ENCODE data around the gene NEK11.

NEK11 gene

DNA sequence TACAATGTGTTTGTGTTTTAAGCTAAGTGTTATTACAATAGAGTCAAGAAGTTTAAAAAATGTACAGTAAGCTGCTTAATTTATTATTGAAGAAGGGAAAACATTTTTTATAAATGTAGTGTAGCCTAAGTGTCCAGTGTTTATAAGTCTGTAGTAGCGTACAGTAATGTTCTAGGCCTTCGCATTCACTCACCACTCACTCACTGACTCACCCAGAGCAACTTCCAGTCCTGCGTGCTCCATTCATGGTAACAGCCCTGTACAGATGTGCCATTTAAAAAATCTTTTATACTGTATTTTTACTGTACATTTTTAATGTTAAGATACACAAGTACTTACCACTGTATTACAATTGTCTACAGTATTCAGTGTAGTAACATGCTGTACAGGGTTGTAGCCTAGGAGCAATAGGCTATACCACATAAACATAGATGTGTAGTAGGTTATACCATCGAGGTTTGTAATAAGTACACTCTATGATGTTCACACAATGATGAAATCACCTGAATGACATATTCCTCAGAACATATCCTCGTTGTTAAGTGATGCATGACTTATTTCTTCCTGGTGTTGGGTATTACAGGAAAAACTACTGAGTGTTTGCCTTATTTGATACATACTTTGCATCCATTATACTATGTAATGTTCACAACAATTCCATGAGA lies 198.3 kb downstream of the NEK11 start:
- no peak for DNase-seq

DNA sequence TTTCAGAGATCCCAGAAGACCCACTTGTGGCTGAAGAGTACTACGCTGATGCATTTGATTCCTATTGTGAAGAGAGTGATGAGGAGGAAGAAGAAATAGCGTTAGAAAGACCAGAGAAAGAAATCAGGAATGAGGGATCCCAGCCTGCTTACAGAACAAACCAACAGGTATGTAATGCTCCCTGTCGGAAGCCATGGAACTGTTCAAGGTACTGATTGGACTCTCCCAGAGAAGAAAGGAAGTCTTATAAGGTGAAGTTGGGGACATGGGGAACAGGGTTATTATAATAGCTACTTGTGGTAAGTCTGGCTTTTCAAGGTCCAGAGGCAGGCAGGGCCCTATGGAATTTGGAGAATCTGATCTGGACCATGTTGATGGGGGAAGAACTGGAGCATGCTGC lies 201.8 kb downstream of the NEK11 start:
- no peak for DNase-seq

DNA sequence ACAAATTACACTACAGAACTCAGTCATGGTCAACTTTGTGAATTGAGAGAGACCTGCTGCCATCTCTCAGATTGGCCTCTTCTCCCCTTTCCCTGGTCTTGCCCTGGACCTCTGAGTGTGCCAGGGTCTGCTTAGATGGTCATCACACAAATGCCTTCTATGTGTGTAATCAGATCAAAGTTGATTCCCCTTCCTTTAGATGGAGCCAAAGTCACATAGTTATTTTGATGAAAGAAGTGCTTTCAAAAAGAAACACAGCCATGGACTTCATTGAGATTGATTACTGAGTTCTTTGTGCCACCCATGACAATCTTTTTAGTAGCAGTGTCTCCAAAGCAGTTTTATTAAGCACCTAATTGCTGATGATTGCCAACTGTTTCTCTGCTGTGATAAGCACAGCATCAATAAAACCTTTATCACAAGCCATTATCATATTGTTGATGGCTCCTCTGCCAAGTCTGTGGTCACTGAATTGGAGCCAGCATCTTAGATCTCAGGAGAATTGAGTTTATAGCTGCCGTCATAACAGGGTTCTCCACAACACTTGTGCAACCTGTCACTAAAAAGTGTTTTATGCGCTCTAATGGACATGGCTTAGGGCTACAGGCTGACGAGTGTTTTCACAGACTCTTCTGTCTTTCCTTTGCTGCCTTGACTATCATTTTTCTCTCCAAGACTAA lies 205.2 kb downstream of the NEK11 start:
- peak in 1 of 4 experiments; percentile 16 for DNase-seq

DNA sequence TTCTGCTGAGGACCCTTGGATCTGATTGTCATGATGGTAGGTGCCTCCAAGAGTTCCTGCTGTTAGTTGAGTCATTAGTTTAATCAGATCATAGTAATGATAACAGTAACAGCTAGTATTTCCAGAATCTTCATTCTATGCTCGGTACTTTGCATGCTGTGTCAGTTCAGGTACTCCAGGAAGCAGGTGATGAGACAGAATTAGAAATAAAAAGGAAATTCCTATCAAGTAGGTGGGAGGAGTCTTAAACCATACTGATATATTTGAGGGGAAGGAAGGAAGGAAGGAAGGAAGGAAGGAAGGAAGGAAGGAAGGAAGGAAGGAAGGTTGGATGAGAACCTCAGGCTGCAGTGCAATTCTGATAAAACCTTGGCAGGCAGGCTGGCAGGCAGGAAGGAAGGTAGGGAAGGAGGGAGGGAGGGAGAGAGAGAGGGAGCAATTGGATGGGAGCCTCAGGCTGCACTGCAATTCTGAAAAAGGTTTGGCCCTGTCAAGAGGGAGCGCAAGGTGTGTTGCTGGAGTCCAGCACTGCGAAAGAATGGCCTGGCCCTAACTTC lies 206.1 kb downstream of the NEK11 start:
- no peak for DNase-seq

DNA sequence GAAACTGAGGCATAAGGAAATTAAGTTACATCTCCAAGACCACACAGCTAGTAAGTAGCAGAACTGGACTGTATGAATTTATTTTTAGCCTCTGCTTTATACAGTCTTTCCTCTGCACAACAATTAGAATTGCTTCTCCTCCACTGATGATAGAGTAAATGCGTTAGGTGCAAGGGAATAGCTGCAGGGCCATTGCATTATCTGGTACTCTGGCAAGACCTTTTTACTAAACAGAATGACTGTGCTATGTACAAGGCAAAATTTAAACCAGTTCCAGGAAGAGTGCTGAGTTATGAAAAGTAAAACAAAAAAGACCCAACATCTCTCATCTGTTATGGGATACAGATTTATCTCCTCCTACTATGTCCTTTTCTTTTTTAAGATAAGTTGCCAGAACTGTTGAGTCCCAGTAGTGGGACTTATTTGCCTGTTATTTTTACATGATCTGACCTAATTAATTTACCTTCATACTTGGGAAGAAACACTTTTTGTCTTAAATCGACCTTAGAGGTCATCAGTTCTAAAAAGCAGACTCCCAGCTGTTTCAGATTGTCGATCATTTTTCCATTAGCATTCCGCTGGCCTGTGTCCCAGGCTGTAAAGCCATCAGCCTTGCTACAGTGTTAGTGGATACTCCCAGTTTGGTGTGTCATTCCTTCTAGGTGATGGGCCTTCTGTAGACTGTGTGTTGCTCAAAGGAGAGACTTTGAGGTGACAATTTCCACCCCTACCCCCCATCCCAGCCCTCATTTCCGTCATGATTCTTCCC lies 207.4 kb downstream of the NEK11 start:
- no peak for DNase-seq

DNA sequence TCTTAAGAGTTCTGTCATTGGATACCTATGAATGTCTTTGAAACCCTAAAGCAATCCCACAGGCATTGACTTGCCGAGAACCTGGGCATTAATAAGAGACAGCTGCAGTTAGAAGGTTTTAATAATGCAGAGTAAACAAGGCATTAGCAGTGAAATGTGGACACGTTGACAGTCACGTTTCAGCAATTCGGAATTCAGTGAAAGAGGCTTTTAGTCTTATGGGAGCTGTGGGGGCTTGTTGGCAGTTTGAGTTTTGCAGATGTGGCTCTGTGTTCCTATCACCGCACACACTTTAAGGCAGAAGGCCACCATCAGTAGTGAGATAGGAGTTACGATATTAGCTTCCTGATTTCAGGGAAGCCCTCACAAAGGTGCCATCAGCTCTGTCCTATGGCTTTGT lies 209.7 kb downstream of the NEK11 start:
- DNase-seq, result no peak

DNA sequence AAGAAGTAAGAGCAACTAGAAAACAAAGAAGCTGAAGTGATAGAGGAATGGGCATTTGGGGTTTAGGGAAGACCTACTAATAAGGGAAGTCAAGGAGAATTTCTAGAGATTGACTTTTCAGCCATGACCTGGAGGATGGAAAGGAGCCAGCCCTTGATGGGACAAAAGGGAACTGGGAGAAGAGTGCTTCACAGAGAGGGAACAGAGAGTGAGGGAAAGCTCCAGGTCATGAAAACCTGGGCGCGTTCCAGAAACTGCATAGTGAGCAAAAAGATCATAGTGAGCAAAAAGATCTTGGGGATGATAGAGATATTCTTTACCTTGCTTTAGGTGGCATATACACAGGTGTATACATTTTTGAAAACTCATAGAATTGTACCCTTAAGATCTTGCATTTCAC lies 211.8 kb downstream of the NEK11 start:
- DNase-seq, result no peak

DNA sequence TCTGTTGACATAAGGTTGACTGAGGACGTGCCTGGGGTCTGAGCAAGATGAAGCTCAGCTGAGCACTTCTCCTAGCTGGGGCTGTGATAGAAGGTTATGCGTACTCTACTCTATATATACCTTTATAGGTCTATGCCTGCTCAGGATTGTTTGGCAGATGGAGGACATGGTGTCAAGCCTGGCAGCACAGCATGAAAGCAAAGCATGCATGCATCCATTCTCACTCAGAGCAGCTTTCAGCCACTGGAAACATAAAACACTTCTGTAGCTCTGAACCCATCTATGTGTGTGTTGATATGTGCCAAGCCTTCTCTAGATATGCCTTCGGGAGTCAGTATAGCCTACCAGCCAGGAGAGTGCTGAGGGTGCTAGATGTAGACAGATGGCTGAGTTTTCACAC lies 212.6 kb downstream of the NEK11 start:
- DNase-seq, result no peak

DNA sequence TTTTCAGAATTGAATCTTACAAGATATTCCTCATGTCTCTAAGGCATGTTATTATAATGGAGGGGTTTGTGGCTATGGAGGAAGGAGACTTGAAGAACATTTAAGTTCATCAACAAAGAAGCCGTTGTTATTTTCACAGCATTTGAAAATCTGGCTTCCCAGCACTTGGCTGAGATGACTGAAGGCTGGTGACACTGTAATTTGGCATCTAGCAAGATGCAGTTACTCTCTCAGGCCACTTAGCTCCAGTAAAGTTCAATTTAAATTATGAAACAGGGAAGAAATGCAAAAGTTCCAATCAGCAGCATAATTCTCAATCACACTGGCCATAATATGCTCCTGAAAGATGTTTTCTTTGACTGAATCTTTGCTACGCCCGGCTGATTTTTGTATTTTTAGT lies 215.5 kb downstream of the NEK11 start:
- no peak for DNase-seq

DNA sequence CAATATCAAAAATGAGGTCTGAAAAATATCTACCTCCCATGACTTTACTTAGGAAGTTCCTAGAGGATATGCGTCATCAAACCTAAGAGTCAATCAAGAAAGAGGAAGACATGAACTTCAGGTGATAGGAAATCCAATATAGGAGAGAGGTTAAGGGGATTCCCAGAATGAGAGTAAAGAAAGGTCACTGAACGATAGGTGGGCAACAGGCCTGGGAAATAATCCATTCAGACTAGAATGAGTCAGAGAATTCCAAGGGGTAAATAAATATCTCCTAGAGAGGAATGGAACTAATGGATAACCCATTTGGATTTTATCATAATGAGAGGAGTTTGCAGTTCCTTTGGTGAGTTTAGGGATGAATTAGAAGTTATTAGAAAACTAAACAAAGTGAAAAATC lies 223.8 kb downstream of the NEK11 start:
- DNase-seq, result no peak

DNA sequence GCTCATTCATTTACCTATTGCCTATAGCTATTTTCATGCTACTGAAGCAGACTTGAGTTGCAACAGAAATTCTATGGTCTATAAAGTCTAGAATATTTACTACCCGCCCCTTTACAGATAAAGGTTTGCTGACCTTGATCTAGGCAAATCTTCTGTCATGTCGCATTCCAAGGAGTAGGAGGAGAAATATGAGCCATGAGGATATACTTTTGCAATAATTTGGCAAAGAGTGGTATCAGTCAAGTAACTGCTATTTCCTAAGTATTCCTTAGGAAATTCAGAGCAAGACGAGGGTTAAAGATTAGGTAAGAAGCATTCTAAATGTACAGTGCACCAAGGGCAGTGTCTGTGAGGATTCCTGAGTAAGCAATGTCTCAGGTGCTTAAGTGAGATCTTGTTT lies 233.8 kb downstream of the NEK11 start:
- DNase-seq, result no peak

DNA sequence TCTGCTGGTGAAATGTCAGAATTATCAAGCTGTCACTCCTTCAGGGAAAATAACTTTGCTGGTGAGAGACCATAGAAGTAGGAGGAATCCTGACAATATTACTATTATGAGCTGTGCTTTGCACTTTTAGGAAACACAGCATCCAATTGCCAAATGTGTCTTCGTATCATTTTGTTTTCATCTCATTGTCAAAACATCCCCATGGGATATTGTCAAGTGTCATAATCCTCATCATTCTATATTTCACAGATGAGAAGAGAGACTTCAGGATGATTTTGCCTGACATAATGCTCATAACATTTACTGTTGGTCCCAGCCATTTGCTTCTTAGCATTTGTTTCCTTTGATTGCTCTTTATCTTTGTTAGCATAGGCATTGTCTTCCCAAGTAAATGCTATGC lies 234.4 kb downstream of the NEK11 start:
- no peak for DNase-seq

DNA sequence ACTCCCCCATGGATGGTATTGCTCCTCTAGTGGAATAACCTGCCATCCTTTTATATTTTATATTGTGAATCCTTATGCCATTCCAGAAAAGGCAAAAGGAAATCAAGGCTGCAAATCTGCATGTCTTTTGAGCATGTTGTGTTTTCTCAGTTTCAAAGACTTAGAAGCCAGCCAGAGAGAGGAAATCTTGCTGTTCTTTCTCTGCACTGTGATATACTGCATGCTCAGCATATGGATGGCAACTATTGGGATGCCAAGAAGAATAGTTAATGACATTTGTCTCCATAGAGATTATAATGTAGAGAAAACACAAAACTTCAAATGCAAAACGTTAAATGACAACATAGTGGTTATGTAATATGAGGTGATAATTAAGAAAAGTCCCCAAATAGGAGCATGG lies 248.9 kb downstream of the NEK11 start:
- no peak for DNase-seq

DNA sequence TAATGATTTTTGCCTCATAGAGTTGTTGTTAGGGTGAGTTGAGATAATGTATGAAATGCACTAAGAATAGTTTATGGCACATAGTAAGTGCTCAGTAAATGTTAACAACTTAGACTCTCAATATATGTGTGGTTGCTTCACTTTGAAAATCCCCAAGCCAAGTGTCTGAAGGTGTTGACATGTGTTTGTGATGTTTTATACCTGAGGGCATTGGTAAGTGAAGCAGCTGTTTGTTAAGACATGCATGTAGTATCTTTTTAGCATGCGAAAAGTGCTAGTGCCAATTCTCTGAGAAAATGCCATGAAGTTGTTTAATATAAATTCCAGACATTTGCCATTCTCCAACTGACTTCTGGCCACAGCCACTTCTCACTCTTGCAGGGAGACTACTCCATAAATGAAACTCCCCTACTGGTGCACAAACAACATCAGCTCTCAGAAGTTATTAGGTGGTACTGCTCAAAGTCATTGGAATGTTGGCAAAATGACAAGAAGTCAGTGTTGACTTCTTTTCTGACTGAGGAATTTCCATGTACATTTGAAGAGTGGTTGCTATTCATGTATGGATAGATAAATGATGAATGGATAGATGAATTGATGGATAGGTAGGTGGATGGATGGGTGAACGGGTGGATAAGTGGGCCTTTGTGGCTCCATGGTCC lies 251.3 kb downstream of the NEK11 start:
- DNase-seq, result no peak

DNA sequence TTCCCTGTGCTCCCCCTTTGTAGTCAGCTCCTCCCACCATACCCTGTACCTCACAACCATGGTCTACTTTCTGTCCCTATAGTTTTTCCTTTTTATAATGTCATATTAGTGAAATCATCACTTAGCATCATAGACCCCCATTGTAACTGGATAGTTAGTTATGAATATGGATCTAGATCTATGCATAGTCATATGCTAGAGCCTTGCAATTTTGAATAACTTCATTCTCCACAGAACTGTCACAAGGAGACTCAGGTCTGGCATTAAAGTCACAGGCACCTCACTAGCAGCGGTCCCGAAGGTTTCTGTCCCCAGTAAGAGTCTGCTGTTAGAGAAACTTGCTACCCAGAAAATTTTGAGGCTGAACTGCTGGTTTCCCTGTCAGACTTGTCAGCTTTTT lies 252.9 kb downstream of the NEK11 start:
- DNase-seq, result no peak

DNA sequence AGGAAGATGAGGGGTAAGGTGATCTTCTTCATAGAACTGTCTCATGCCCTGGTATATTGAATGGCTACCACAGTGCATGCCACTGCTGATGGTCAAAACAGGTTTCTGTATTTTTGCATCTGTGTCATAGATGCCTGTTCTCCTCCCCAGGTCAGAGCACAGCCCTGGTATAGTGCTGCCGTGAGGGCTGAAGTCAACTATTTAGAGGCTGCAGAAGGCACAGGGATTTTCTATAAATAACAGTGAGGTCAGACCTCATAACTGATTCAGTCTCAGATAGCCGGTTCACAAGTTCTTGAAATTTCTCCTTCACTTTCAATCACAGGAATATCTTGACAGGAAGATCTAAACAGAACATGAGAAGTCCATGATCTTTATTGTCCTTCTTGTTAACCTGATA lies 255.7 kb downstream of the NEK11 start:
- no peak for DNase-seq

DNA sequence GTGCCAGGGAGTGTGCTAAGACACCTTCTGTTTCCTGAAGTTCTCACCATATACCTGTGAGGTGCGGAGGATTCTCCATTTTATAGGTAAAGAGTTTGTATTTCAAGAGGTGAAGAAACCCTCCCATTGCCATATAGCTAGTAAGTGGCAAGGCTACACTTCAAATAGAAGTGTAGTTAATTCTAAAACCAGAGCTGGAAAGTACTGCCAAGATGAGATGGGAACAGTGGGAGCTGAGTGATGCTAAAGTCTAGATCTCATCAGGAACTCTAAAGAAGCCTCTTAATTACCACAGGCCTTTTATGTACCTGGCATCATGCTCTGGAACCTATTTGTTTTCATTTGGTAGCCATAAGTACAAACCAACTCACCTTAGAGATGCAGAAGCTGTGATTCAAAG lies 256.3 kb downstream of the NEK11 start:
- no peak for DNase-seq

DNA sequence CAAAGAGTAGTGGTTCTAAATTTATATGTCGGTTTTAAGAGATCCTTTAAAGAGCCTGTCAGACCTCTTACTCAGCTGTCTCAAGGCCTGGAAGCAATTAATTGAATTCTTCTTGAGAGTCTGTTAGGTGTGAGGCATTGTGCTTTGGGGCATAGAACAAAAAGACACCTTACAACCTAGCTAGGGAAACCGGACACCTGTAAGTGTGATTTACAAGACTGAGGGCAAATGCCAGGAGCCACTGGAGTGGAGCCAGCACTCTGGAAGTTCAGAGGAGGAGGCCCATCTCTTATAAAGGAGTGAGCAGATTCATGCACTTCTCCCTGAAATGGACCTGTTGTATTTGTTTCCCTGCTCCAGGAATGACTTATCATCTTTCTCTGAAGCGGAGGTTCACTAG lies 257.2 kb downstream of the NEK11 start:
- DNase-seq, result no peak

DNA sequence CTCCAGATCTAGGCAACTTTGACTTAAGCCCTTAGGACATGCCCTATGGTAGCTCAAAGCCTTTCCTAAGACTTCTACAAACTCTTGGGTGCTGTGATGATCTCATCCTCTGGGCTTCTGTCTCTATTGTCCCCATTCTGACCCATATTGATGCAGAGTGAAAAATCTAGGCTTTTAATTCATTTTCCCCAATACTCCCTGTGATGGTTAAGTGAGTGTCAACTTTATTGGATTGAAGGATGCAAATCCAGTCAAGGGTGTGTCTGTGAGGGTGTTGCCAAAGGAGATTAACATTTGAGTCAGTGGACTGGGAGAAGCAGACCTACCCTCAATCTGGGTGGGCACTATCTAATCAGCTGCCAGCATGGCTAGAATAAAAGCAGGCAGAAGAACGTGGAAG lies 257.6 kb downstream of the NEK11 start:
- DNase-seq, result no peak

DNA sequence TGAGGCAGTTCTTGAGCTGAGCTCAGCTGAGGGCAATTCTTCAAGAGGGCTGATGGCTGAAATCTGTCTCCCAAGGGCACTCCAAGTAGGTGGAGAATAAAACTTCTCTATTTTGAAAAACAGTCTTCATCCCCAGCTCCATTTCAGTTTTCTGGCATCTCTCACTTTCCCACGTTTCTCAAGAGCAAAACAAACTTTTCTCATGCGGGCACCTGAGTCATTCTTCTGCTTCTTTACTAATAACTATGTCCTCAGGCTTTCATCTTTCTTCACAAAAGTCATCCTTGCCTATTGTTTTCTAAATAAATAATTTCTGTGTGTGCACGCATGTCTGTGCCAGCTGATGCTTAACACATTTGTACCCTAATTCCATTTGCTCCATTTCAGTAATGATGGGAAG lies 258.8 kb downstream of the NEK11 start:
- DNase-seq, result no peak

DNA sequence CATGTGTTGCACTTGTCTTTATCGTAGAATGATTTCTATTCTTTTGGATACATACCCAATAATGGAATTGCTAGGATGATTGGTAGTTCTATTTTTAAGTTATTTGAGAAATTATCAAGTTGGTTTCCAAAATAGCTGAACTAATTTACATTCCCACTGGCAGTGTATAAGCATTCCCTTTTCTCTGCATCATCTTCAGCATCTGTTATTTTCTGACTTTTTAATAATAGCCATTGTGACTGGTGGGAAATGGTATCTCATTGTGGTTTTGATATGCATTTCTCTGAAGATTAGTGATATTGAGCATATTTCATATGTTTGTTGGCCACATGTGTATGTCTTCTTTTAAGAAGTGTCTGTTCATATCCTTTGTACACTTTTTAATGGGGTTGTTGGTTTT lies 273.2 kb downstream of the NEK11 start:
- no peak for DNase-seq

DNA sequence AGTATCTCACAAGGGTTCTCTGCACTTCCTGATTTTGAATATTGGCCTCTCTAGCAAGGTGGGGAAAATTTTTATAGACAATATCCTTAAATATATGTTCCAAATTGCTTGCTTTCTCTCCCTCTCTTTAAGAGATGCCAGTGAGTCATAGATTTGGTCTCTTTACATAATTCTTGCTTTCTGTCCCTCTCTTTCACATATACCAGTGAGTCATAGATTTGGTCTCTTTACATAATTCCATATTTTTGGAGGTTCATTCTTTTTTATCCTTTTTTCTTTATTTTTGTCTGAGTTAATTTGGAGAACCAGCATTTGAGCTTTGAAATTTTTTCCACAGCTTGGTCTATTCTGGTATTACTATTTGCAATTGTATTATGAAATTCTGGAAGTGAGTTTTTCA lies 277.2 kb downstream of the NEK11 start:
- DNase-seq, result no peak

DNA sequence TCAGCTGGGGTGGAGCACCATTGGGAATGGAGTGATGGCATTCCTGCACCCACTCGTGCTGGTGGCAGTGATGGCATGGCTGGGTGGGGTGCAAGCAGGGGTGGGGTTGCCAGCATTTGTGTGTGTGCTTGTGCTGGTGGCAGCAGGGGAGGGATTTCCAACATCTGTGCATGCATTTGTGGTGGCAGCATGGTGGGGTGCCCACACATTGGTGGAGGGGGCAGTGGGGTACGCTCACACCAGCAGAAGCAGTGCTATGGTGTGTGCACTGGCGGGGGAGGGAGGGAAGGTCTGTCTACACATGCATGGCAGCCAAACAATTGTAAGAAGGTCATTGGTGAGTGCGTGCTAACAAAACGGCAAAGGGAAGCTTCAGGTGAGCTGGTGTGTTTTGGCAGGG lies 278.2 kb downstream of the NEK11 start:
- no peak for DNase-seq

Data from suppressor macrophage (primary cell).